Coronary artery (tissue), 2 donors: ENCODE measurements around the gene CHFR.
"Not testable (repeated sequence)": the region's sequence is repeated elsewhere in the genome, so short reads cannot be mapped to it uniquely, and the experiment has no call there.

Source experiments
- DNase-seq: peaks from one replicate; pipeline ENCODE4 v3.0.0-alpha.2; 2017; ENCODE audit warnings: low spot score
- H3K27ac ChIP-seq, 2 donors: fragments of 200-600 bp; sonication (generic); one replicate each; pipeline ENCODE4 v1.5.1; 2016 to 2019
- H3K4me3 ChIP-seq: fragments of 200-600 bp; sonication (generic); 2 replicates; pipeline ENCODE4 v1.5.1; 2016; ENCODE audit warnings: mild to moderate bottlenecking, moderate library complexity
- CTCF ChIP-seq: fragments of 200-600 bp; sonication (generic); IDR thresholded peaks from one replicate; pipeline ENCODE4 v1.5.1; 2019; ENCODE audit warnings: antibody characterized with exemption

CHFR gene

GRCh38 chr12:132856581-132856980 lies 30.8 kb downstream of the CHFR start:
- H3K27ac ChIP-seq: no peak overlapping the region
- no peak overlapping the region for H3K4me3 ChIP-seq
- no peak for DNase-seq
- no peak for TF ChIP-seq CTCF

- not testable (repeated sequence) for H3K4me3 ChIP-seq, H3K27ac ChIP-seq, DNase-seq
Measured at GRCh38 chr12:132855211-132855610, 32.2 kb downstream of the CHFR start.

- Histone ChIP-seq H3K27ac (no peak overlapping the region), H3K4me3 (no peak overlapping the region)
- TF ChIP-seq CTCF: no peak
- DNase-seq: no peak
Measured at GRCh38 chr12:132853285-132854092, 33.9 kb downstream of the CHFR start.

- no peak overlapping the region for H3K4me3 ChIP-seq
- TF ChIP-seq CTCF: no peak
- DNase-seq: no peak
- H3K27ac ChIP-seq: no peak overlapping the region
Measured at GRCh38 chr12:132852496-132852895, 34.9 kb downstream of the CHFR start.

- no peak overlapping the region for H3K27ac ChIP-seq
- H3K4me3 ChIP-seq: no peak overlapping the region
- DNase-seq: no peak
- TF ChIP-seq CTCF: no peak
Measured at GRCh38 chr12:132851465-132851864, 35.9 kb downstream of the CHFR start.

- no peak for TF ChIP-seq CTCF
- no peak for DNase-seq
- Histone ChIP-seq H3K27ac (no peak overlapping the region), H3K4me3 (no peak overlapping the region)
Measured at GRCh38 chr12:132850291-132850690, 37.1 kb downstream of the CHFR start.

DNA sequence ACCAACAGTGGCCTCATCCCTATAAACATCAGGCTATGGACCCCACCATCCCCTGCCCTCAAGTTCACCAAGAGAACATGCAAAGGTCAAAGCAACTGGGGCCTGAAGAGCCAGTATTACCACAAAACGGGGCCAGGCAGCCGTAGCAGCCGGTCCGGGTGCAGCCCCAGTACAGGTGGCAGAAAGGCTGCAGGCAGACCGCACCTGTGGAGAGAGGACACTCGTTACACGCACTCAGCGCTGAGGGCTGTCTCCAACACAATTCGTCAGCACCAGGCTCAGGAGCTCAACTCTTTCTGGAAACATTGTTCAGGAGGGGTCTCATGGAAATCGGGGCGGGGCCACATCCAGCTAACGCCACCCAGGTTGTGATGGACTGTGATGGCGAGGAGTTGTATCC lies 38.9 kb downstream of the CHFR start:
- TF ChIP-seq CTCF: no peak
- DNase-seq: no peak
- H3K27ac ChIP-seq: no peak overlapping the region
- H3K4me3 ChIP-seq: no peak overlapping the region
